NCI-H1092 (cell line): ENCODE data around the gene TMEM82.

Experiments
- DNase-seq: peaks from one replicate; lab custom pipeline; 2025; lab: John Stamatoyannopoulos, UW

TMEM82 gene

GRCh38 chr1:15736038-15736891 is 6.0 kb upstream of the TMEM82 start, which contains the start of gene SLC25A34:
SLC25A34 (plus strand) TSS chr1:15736258; CDS start chr1:15736486, 228 bp downstream.
- DNase-seq = no peak

- DNase-seq = no peak
These were observed 5.4 kb upstream of the TMEM82 start for GRCh38 chr1:15736892-15737261.

- DNase-seq = no peak
These were observed 4.7 kb upstream of the TMEM82 start for GRCh38 chr1:15737324-15738319.

DNA sequence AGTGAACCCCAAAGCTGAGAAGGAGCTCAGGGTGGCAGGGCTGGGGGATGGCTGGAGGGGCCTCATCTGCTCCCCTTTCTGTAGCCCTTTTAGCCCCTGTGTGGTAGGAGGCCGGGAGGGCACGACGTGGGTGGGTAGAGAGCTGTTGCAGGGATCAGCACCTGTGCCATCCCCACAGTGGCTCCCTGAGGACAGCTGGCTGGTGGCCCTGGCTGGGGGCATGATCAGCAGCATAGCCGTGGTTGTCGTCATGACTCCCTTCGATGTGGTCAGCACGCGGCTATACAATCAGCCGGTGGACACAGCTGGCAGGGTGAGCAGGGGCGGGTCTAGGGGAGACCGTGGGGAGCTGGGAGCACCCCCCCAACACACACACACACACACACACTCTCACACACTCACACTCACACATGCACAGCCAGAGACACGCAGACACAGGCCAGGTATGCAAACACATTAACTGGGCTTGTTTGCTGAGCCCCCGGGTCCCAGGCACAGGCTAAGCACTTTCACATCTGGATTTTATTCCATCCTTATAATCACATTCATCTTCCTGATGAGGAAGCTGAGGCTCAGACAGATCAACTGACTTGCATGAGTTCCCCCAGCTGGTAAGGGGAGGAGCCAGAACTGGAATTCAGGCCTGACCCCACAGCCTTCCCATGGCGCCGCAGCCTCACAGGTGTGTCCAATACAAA is 3.7 kb upstream of the TMEM82 start:
- no peak for DNase-seq

DNA sequence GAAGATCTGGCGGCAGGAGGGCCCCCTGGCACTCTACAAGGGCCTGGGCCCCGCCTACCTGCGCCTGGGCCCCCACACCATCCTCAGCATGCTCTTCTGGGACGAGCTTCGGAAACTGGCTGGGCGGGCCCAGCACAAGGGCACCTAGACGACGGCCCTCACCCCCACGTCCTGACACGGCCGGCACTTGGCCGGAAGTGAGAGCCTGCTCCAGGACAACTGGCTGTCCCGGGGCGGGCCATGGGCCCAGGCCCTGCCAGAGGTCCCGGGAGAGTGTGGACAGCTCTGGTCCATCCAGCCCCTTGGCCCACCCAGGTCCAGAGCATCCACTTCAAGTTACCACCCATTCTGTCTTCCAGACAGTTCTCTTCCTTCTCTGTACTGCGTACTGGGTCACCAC is 3.0 kb upstream of the TMEM82 start:
- no peak for DNase-seq

- no peak for DNase-seq
These were observed 2.6 kb upstream of the TMEM82 start for GRCh38 chr1:15739745-15740144.

GRCh38 chr1:15740924-15741850 is 1.1 kb upstream of the TMEM82 start:
- DNase-seq = peak; percentile 81

DNA sequence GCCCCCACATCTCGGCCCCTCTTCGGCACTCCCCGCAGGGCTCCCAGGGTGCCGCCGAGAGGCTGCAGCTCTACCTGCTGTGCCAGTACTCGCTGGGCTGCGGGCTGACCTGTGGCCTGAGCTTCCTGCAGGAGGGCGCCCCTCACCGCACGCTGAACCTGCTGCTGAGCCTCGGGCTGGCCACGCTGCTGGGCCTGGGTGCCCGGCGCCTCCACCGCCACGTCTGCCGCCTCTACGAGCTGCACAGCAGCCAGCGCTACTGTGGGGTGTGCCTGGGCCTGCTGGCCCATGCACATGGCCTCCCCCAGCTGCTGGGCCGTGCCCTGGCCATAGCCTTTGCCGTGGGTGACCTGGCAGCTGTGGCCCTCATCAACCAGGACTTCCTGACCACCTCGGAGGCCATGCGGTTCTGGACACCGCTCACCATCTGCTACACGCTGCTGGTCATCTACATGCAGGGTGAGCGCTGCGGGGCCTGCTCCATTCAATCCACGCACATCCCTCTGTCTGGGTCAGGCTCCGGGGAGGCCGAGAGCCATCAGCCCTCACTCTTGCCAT is 1.9 kb downstream of the TMEM82 start:
- DNase-seq = no peak

DNA sequence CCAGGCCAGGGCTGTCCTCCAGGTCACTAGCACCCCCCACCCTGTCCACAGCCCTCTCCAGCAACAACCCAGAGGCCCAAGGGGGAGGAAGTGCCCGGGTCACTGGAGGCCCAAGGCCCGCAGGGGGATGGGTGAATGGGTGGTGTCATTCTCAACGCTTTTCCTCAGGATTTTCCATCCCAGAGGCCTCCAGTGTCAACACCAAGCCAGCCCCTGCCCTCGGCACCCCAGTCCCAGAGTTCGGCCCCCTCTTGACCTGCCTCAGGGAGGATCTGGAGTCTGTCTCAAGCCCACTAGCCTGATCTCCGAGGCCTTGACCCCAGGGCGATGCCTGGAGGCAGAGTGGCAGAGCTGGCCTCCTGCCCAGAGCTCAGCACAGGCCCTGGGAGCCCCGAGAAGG is 5.1 kb downstream of the TMEM82 start:
- no peak for DNase-seq

DNA sequence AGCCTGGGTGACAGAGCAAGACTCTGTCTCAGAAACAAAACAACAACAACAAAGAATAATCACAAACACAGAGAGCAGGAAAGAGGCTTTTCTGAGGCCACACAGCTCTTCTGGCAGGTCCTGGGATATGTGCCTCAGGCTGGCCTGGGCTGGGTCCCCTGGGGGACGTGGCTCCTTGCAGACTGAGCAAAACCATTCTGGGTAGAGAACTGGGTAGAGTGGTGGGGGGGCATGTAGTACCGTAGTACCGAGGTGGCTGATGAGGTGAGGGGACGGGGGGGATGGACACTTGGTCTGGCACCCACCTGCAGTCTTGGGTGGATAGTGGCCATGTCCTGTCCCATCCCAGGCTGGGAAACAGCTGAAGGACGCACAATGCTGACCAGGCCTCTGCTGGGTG is 6.0 kb downstream of the TMEM82 start:
- DNase-seq = no peak

DNA sequence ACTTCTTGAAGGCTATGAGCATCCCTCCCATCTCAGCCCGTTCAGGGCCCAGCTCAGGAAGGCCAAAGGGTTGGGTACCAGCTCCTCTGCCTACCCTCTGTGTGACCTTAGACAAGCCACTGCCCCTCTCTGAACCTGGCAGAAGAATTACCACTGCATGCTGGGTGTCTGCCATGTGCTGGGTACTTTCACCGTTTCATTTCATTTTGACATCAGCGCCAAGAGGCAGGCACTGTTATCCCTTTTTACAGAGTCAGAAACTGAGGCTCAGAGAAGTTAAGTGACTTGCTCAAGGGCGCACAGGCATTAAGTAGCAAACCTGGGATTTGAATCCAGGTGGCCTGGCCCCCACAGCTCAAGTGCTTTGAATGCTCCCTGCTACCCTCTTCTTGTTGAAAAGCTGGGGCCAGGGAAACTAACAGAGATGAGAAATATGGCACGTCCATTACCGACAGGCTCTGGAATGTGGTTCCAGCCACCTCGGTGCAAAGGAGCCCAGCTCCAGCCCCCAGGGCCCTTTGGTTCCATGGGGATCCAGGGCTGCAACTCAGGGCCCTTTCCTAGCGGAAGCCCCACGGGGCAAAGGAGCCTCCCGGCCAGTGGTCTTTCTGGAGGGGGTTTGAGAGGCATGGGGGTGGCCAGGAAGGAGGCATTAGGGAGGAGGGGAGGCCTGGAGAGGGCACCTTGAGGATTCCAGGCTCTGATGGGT is 6.5 kb downstream of the TMEM82 start:
- no peak for DNase-seq

DNA sequence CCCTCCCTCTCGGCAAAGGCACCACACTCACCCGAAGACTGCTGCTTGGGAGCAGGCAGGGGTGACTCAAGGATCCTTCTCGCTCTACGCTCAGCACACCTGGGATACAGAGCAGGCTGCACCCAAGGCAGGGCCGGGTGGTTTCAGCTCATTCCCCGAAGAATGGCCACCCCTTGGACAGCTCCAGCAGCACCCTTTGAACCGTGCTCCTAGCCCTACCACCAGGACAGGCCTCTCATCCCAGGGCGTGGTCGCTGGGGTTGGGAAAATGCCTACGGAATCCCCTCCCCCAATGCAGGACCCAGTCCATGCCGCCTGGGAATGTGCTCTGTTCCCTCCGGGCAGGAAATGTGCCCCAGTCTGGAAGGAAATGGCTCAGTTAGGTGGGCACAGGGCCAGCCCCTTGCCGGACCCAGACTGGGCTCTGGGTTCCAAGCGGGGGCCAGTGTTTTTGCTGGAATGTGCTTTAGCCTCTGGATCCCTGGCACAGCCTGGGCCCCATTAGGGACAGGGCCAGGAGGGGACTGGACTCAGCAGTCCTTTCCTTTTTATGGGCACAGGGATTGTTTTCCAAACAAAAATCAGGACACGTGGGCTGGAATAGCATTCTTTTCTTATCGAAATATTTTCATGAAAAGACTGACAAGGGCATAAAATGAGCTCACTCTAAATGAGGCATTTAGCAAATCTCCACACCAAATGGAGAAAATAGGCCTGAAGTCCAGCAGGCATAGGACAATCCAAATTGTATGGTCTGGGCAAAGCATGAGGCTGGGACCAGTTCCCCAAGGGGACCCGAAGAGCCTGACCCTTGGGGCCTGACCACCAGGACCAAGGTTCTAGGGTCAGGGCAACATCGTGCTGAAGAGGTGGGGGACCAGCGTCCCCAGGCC is 7.3 kb downstream of the TMEM82 start:
- no peak for DNase-seq

GRCh38 chr1:15750924-15751323 is 8.6 kb downstream of the TMEM82 start:
- DNase-seq = no peak

- DNase-seq = no peak
These were observed 9.4 kb downstream of the TMEM82 start for GRCh38 chr1:15751717-15752116.

DNA sequence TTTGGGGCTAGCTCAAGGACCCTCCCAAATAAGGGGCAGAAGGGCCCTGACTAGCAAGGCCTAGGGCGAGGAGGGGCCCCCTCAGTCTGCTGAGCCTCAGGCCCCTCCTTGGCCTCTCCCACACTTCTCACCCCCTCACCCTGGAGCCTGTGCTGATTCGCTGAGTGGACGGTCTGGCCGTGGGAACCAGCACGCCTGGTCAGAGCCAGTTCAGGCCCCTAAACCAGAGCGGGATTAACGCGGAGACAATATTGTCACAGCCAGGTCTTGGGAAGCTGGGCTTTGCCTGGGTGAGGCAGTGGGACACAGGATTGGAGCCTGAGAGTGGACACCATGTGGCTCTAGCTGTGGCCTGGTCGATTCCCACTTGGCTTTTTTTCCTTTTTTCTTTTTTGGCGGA is 11.5 kb downstream of the TMEM82 start:
- no peak for DNase-seq

- no peak for DNase-seq
These were observed 12.8 kb downstream of the TMEM82 start for GRCh38 chr1:15755021-15755645.

DNA sequence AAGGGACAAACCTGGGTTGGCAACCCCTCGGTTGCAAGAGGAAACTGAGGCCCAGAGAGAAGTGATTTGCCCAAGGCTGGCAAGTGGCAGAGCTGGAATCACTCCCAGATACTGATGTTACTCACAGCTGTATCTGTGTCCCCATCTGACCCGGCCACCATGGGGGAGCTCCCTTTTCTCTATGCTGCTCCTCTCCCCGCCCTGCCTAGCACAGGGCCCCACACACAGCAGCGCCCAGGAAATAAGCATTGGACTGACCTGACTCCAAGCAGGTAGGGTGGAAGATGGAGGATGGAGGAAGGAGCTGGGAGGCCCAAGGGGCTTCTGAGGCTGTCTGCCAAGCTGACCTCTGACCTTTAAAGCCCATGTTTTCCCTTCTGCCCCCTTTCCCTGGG is 13.3 kb downstream of the TMEM82 start:
- DNase-seq = no peak

DNA sequence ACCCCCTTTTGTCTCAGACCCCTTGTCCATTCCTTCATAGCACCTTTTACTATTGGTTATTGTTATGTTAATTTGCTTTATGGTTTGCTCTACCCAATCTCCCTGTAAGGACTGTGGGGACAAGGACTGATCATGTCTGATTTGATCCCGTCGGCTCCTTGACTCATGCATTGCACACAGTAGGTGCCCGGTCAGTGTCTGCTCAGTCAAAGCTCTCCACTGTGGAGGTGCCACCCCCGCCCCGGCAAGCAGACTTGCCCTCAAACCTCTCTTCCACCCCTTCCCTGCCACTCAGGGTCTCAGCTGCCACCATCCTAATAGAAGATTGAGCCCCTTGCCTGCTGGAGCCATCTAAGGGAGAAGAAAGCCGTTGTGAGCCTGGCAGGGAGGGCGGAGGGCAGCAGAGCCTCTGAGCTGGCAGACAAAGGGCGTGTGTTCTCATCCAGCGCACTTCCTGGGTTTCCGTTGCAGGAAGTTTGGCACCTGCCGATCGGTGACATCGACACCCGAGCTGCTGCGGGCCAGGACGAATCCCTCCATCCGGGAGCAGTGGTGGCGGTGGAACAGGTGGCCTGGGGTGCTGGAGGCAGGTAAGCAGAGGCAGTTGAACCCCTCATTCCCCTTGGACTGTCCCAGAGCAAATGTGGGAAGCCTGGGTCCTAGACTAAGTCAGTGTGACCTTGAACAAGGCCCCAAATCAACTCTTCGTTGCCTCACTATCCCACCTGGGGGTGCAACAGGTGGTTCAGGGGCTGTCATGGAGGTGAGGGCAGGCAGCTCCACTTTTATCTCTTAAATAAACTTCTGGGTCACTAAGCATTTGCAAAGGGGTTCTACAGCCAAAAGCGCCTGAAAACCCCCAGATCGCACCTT is 14.1 kb downstream of the TMEM82 start:
- DNase-seq = peak; percentile 29
